ENCODE measurements around the gene PSMB5.

- no peak for TF ChIP-seq CTCF (IDR thresholded peaks at IDR 0.05; ENCODE audit: low read depth, low read length, missing input control)
- TF ChIP-seq, protein P1, sequence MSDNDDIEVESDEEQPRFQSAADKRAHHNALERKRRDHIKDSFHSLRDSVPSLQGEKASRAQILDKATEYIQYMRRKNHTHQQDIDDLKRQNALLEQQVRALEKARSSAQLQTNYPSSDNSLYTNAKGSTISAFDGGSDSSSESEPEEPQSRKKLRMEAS (IDR thresholded peaks at IDR 0.05) = no peak
- TF ChIP-seq EGR1 (IDR thresholded peaks at IDR 0.05; ENCODE audit: low read depth in 2 of 2) = no peak
- TF ChIP-seq GABPA (IDR thresholded peaks at IDR 0.05 in 1 of 2, conservative IDR thresholded peaks at IDR 0.05 in 1 of 2) = no peak
- no peak for TF ChIP-seq YY1 (IDR thresholded peaks at IDR 0.05)
- no peak for TF ChIP-seq SP1 (IDR thresholded peaks at IDR 0.05)
- TF ChIP-seq REST (IDR thresholded peaks at IDR 0.05) = no peak
- TF ChIP-seq FOXA2 (IDR thresholded peaks at IDR 0.05) = no peak
- no peak for TF ChIP-seq JUND (IDR thresholded peaks at IDR 0.05)
Measured at GRCh38 chr14:22985894-22986507, 48.7 kb downstream of the PSMB5 start.
